Cardiac fibroblast (primary cell): ENCODE data around the gene BSN.
A peak's percentile ranks its signal among the peaks of the same experiment; 100 is the strongest.

Source experiments
- DNase-seq, 2 donors: peaks; one replicate each; pipeline versions ENCODE4 v3.0.0 to v3.0.0-alpha.2; 2010; ENCODE audit warnings: low read depth in 2 of 2
- H3K4me3 ChIP-seq, 2 donors: replicated peaks in 1 of 2; 1 replicate in 1 of 2; 2 replicates in 1 of 2; pipeline ENCODE4 v1.5.1; 2011; ENCODE audit warnings: low read depth in 2 of 2, low read length in 2 of 2, mild to moderate bottlenecking in 2 of 2, moderate library complexity in 1 of 2
- TF ChIP-seq, protein P1 (sequence below): IDR thresholded peaks from one replicate; pipeline ENCODE4 v1.5.1; 2011; ENCODE audit warnings: low read depth, mild to moderate bottlenecking, low read length, inconsistent platforms

BSN gene

GRCh38 chr3:49656541-49657112 lies 102.3 kb downstream of the BSN start:
- DNase-seq = peak in 1 of 2 donors; percentile 18
- TF ChIP-seq, protein P1, sequence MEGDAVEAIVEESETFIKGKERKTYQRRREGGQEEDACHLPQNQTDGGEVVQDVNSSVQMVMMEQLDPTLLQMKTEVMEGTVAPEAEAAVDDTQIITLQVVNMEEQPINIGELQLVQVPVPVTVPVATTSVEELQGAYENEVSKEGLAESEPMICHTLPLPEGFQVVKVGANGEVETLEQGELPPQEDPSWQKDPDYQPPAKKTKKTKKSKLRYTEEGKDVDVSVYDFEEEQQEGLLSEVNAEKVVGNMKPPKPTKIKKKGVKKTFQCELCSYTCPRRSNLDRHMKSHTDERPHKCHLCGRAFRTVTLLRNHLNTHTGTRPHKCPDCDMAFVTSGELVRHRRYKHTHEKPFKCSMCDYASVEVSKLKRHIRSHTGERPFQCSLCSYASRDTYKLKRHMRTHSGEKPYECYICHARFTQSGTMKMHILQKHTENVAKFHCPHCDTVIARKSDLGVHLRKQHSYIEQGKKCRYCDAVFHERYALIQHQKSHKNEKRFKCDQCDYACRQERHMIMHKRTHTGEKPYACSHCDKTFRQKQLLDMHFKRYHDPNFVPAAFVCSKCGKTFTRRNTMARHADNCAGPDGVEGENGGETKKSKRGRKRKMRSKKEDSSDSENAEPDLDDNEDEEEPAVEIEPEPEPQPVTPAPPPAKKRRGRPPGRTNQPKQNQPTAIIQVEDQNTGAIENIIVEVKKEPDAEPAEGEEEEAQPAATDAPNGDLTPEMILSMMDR = peak; percentile 38
- no peak overlapping the region for H3K4me3 ChIP-seq

GRCh38 chr3:49657208-49657915 lies 103.1 kb downstream of the BSN start:
- H3K4me3 ChIP-seq = no peak overlapping the region
- TF ChIP-seq, protein P1 = no peak
- no peak for DNase-seq

DNA sequence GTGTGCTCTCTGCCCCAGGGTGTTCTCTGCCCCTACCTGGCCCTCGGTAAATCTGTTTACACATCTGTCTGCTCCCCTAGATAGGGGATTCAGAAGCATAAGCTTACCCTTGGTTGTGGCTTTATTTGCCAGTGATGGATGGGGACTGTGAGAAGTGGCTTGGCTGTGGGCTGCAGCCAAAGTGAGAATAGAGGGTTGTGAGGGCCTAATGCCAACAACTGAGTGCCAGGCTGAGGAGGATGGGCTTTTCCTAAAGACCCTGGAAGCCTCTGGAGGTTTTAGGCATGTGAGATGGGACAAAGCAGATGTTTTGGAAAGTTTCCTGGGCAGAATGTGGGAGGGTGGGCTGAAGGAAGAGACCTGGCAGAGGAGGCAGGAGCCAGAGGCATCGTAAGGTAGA lies 104.4 kb downstream of the BSN start:
- TF ChIP-seq, protein P1 = no peak
- H3K4me3 ChIP-seq = no peak overlapping the region
- DNase-seq = no peak

DNA sequence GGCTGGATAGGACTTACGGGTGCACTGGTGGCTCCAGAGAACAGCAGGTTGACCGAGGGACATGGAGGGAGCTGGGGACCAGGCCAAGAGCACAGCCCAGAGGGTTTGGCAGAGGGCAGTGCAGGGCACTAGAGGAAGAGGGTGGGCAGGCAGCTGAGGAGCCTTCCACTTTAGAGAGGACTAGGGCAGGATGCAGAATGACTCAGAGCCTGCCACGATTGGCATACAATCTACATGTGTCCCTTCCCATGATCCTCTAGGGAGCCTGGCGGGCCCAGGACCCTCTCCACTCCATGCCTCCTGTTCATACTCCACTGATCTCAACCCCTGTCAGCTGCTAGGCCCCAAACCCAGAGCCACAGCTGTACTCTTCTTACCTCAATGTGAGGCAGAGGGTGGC lies 105.5 kb downstream of the BSN start:
- no peak for DNase-seq
- TF ChIP-seq, protein P1 = no peak
- no peak overlapping the region for H3K4me3 ChIP-seq

GRCh38 chr3:49661281-49661680 lies 107.0 kb downstream of the BSN start:
- TF ChIP-seq, protein P1 = no peak
- peak in 1 of 2 donors; percentile 29 for DNase-seq
- no peak overlapping the region for H3K4me3 ChIP-seq

GRCh38 chr3:49662021-49662420 lies 107.7 kb downstream of the BSN start:
- DNase-seq = no peak
- H3K4me3 ChIP-seq = no peak overlapping the region
- TF ChIP-seq, protein P1 = no peak
